GM23338 (cell line): ENCODE results near the gene GRID2. TPM values are rescaled to one million over a fixed set of nuclear protein-coding genes. Genes with fewer than 3 reads are reported as not detected.

ENCODE experiments used
- ATAC-seq: fragments of 200-7000 bp; cut with Tn5 transposase; 3 replicates; pipeline ENCODE4 v1.9.1; 2020
- DNase-seq: peaks from one replicate; pipeline ENCODE4 v3.0.0-alpha.2; 2015; ENCODE audit warnings: low spot score
- H2AFZ ChIP-seq: fragments of 200-600 bp; sonication (generic); 2 replicates; pipeline ENCODE4 v1.8.0; 2016; ENCODE audit warnings: antibody characterized with exemption, mild to moderate bottlenecking, moderate library complexity
- H3F3A ChIP-seq: fragments of 200-600 bp; sonication (generic); replicated peaks from 2 replicates; pipeline ENCODE4 v1.8.0; 2017; ENCODE audit warnings: antibody characterized with exemption, mixed run types, low read depth
- H3K27ac ChIP-seq: fragments of 200-600 bp; sonication (generic); 2 replicates; pipeline ENCODE4 v1.6.1; 2016; ENCODE audit warnings: low read depth
- H3K27me3 ChIP-seq: fragments of 200-600 bp; sonication (generic); 2 replicates; pipeline ENCODE4 v1.8.0; 2016; ENCODE audit warnings: mild to moderate bottlenecking, mixed run types, moderate library complexity; ENCODE audit not compliant: insufficient read depth
- H3K36me3 ChIP-seq: fragments of 200-600 bp; sonication (generic); 2 replicates; pipeline ENCODE4 v1.8.0; 2016; ENCODE audit warnings: mild to moderate bottlenecking; ENCODE audit not compliant: insufficient read depth
- H3K4me1 ChIP-seq: fragments of 200-600 bp; sonication (generic); 2 replicates; pipeline ENCODE4 v1.8.0; 2016; ENCODE audit warnings: mild to moderate bottlenecking, moderate library complexity; ENCODE audit not compliant: insufficient read depth
- H3K4me2 ChIP-seq: fragments of 200-600 bp; sonication (generic); 2 replicates; pipeline ENCODE4 v1.7.1; 2017; ENCODE audit warnings: mixed run types
- H3K4me3 ChIP-seq: fragments of 200-600 bp; sonication (generic); 2 replicates; pipeline ENCODE4 v1.6.1; 2016; ENCODE audit warnings: mixed run types
- H3K79me2 ChIP-seq: fragments of 200-600 bp; sonication (generic); replicated peaks from 2 replicates; pipeline ENCODE4 v1.8.0; 2017; ENCODE audit warnings: mild to moderate bottlenecking; ENCODE audit not compliant: insufficient read depth
- H3K9me2 ChIP-seq: fragments of 200-600 bp; sonication (generic); 2 replicates; pipeline ENCODE4 v1.8.0; 2017; ENCODE audit not compliant: insufficient read depth
- H4K20me1 ChIP-seq: fragments of 200-600 bp; sonication (generic); replicated peaks from 2 replicates; pipeline ENCODE4 v1.8.0; 2017; ENCODE audit warnings: mild to moderate bottlenecking; ENCODE audit not compliant: insufficient read depth
- H3K27ac Mint-ChIP-seq: 2 replicates; pipeline ENCODE4 v1.8.0; 2020; ENCODE audit warnings: inconsistent platforms, mild to moderate bottlenecking, moderate library complexity, mixed read lengths
- H3K27me3 Mint-ChIP-seq: 3 replicates; pipeline ENCODE4 v1.8.0; 2022; ENCODE audit warnings: low read depth, mild to moderate bottlenecking, moderate library complexity, mixed read lengths, inconsistent platforms; ENCODE audit not compliant: insufficient read depth, poor library complexity
- H3K36me3 Mint-ChIP-seq: 3 replicates; pipeline ENCODE4 v1.8.0; 2021; ENCODE audit warnings: low read depth, mild to moderate bottlenecking, inconsistent platforms, moderate library complexity, mixed read lengths
- H3K4me1 Mint-ChIP-seq: 3 replicates; pipeline ENCODE4 v1.8.0; 2020; ENCODE audit warnings: mild to moderate bottlenecking, inconsistent platforms, mixed read lengths
- H3K4me3 Mint-ChIP-seq: 3 replicates; pipeline ENCODE4 v1.8.0; 2021; ENCODE audit warnings: moderate library complexity, mild to moderate bottlenecking, inconsistent platforms, mixed read lengths
- H3K9me3 Mint-ChIP-seq: 3 replicates; pipeline ENCODE4 v1.8.0; 2020; ENCODE audit warnings: moderate library complexity, mild to moderate bottlenecking, inconsistent platforms, mixed read lengths
- CREB1 ChIP-seq: fragments of 250-450 bp; sonication (Bioruptor Pico); IDR thresholded peaks from 2 replicates; pipeline ENCODE4 v1.5.0; 2020; ENCODE audit warnings: low read depth, mild to moderate bottlenecking, moderate library complexity
- CTCF ChIP-seq, 2 experiments: fragments of 200-600 bp in 1 of 2; sonication (generic) in 1 of 2; conservative IDR thresholded peaks; 2 replicates each; pipeline versions ENCODE4 v1.5.1 to v1.6.1; 2016 to 2017; ENCODE audit warnings: antibody characterized with exemption in 2 of 2, low read depth in 2 of 2, mild to moderate bottlenecking in 2 of 2, moderate library complexity in 1 of 2
- ETS1 ChIP-seq: IDR thresholded peaks from 2 replicates; pipeline ENCODE4 v1.6.1; 2016; ENCODE audit warnings: antibody characterized with exemption
- EZH2 ChIP-seq: fragments of 200-600 bp; sonication (generic); IDR thresholded peaks from one replicate; pipeline ENCODE4 v1.8.0; 2017; ENCODE audit warnings: antibody characterized with exemption, mild to moderate bottlenecking, low read depth; ENCODE audit not compliant: unreplicated experiment
- EZH2phosphoT487 ChIP-seq: fragments of 200-600 bp; sonication (generic); IDR thresholded peaks from one replicate; pipeline ENCODE4 v1.8.1; 2018; ENCODE audit warnings: antibody characterized with exemption; ENCODE audit not compliant: unreplicated experiment
- JUNB ChIP-seq: IDR thresholded peaks from one replicate; pipeline ENCODE4 v1.6.1; 2016; ENCODE audit warnings: antibody characterized with exemption; ENCODE audit not compliant: unreplicated experiment
- NANOG ChIP-seq: IDR thresholded peaks from 2 replicates; pipeline ENCODE4 v1.6.1; 2016; ENCODE audit warnings: antibody characterized with exemption, borderline replicate concordance
- POLR2AphosphoS5 ChIP-seq: IDR thresholded peaks from 2 replicates; pipeline ENCODE4 v1.6.1; 2016; ENCODE audit warnings: antibody characterized with exemption, low read depth
- REST ChIP-seq: IDR thresholded peaks from one replicate; pipeline ENCODE4 v1.6.1; 2018; ENCODE audit warnings: antibody characterized with exemption; ENCODE audit not compliant: unreplicated experiment
- STAT1 ChIP-seq: IDR thresholded peaks from one replicate; pipeline ENCODE4 v1.6.1; 2016; ENCODE audit warnings: antibody characterized with exemption; ENCODE audit not compliant: unreplicated experiment
- ZNF114 ChIP-seq: fragments of 250-450 bp; sonication (Bioruptor Pico); IDR thresholded peaks from 2 replicates; pipeline ENCODE4 v1.5.0; 2020; ENCODE audit warnings: mild to moderate bottlenecking, moderate library complexity
- ZNF331 ChIP-seq: fragments of 250-450 bp; sonication (Bioruptor Pico); IDR thresholded peaks from 2 replicates; pipeline ENCODE4 v1.5.0; 2020; ENCODE audit warnings: low read depth, mild to moderate bottlenecking, moderate library complexity
- polyA plus RNA-seq: library from polyadenylated mRNA; unstranded; fragments of >200 nt; fragmentation: Nextera tagmentation; extraction: Ambion mirVana; gene quantifications from 2 replicates; pipeline ENCODE4 v1.2.1, GENCODE V29; 2016
- total RNA-seq: library from RNA; depleted of rRNA; stranded (reverse); fragments of >200 nt; shearing (Covaris generic); gene quantifications from 2 replicates; pipeline ENCODE4 v1.2.3, GENCODE V29; 2014
- TF ChIP-seq, protein P1 (sequence below): fragments of 250-450 bp; sonication (Bioruptor Pico); IDR thresholded peaks from 2 replicates; pipeline ENCODE4 v1.5.0; 2020; ENCODE audit warnings: mild to moderate bottlenecking, moderate library complexity

GRID2 gene
- total and polyA plus RNA-seq, 2 experiments from 2014 or later, result 19.9 to 65.4 TPM

DNA sequence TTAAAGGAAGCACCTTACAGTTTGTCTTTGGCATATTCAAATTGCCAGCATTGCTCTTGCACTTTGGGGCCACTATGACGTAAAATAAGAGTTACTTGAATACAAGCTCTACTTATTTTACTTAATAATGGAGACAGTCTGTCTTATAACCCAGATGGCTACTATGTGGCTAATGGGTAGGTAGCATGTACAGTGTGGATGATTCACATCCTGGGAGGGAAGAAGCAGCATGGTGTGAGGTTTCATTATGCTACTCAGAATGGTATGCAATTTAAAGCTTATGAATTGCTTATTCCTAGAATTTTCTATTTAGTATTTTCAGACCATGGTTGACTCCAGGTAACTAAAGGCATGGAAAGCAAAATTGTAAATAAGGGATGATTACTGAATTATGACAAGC is 763.0 kb downstream of the GRID2 start:
- no peak for ATAC-seq

More for the DNA sequence above, 763.0 kb downstream of the GRID2 start:
- H3K4me2 ChIP-seq, result no peak overlapping the region
- no peaks in the 10 kb centered on the region for H3K36me3 ChIP-seq
- H3F3A ChIP-seq, result no peaks in the 10 kb centered on the region
- peaks cover 3% of the 10 kb centered on the region; the same call in 1 of the 2 replicates for H3K4me1 ChIP-seq
- H3K27ac ChIP-seq, result no peak overlapping the region
- DNase-seq, result no peak
- peaks cover 34% of the 10 kb centered on the region for H3K4me1 Mint-ChIP-seq
- no peaks in the 10 kb centered on the region for H3K9me2 ChIP-seq
- no peaks in the 10 kb centered on the region for H3K27me3 Mint-ChIP-seq
- no peak overlapping the region for H3K4me3 Mint-ChIP-seq
- H3K36me3 Mint-ChIP-seq, result no peaks in the 10 kb centered on the region
- H3K9me3 Mint-ChIP-seq, result no peaks in the 10 kb centered on the region
- no peaks in the 10 kb centered on the region for H3K27me3 ChIP-seq
- H3K4me3 ChIP-seq, result no peak overlapping the region
- H3K79me2 ChIP-seq, result no peaks in the 10 kb centered on the region
- H2AFZ ChIP-seq, result no peak overlapping the region
- no peak overlapping the region for H3K27ac Mint-ChIP-seq
- H4K20me1 ChIP-seq, result no peaks in the 10 kb centered on the region
- TF ChIP-seq ZNF114 (CRISPR knock-in tag) (no peak), ZNF331 (no peak), ETS1 (no peak), REST (no peak), POLR2AphosphoS5 (no peak), EZH2phosphoT487 (no peak), CTCF (conservative IDR thresholded peaks at IDR 0.05; ENCODE audit: low read depth in 2 of 2) (no peak), NANOG (no peak), JUNB (no peak), CREB1 (CRISPR knock-in tag) (no peak), STAT1 (no peak), EZH2 (no peak)
- TF ChIP-seq, protein P1, sequence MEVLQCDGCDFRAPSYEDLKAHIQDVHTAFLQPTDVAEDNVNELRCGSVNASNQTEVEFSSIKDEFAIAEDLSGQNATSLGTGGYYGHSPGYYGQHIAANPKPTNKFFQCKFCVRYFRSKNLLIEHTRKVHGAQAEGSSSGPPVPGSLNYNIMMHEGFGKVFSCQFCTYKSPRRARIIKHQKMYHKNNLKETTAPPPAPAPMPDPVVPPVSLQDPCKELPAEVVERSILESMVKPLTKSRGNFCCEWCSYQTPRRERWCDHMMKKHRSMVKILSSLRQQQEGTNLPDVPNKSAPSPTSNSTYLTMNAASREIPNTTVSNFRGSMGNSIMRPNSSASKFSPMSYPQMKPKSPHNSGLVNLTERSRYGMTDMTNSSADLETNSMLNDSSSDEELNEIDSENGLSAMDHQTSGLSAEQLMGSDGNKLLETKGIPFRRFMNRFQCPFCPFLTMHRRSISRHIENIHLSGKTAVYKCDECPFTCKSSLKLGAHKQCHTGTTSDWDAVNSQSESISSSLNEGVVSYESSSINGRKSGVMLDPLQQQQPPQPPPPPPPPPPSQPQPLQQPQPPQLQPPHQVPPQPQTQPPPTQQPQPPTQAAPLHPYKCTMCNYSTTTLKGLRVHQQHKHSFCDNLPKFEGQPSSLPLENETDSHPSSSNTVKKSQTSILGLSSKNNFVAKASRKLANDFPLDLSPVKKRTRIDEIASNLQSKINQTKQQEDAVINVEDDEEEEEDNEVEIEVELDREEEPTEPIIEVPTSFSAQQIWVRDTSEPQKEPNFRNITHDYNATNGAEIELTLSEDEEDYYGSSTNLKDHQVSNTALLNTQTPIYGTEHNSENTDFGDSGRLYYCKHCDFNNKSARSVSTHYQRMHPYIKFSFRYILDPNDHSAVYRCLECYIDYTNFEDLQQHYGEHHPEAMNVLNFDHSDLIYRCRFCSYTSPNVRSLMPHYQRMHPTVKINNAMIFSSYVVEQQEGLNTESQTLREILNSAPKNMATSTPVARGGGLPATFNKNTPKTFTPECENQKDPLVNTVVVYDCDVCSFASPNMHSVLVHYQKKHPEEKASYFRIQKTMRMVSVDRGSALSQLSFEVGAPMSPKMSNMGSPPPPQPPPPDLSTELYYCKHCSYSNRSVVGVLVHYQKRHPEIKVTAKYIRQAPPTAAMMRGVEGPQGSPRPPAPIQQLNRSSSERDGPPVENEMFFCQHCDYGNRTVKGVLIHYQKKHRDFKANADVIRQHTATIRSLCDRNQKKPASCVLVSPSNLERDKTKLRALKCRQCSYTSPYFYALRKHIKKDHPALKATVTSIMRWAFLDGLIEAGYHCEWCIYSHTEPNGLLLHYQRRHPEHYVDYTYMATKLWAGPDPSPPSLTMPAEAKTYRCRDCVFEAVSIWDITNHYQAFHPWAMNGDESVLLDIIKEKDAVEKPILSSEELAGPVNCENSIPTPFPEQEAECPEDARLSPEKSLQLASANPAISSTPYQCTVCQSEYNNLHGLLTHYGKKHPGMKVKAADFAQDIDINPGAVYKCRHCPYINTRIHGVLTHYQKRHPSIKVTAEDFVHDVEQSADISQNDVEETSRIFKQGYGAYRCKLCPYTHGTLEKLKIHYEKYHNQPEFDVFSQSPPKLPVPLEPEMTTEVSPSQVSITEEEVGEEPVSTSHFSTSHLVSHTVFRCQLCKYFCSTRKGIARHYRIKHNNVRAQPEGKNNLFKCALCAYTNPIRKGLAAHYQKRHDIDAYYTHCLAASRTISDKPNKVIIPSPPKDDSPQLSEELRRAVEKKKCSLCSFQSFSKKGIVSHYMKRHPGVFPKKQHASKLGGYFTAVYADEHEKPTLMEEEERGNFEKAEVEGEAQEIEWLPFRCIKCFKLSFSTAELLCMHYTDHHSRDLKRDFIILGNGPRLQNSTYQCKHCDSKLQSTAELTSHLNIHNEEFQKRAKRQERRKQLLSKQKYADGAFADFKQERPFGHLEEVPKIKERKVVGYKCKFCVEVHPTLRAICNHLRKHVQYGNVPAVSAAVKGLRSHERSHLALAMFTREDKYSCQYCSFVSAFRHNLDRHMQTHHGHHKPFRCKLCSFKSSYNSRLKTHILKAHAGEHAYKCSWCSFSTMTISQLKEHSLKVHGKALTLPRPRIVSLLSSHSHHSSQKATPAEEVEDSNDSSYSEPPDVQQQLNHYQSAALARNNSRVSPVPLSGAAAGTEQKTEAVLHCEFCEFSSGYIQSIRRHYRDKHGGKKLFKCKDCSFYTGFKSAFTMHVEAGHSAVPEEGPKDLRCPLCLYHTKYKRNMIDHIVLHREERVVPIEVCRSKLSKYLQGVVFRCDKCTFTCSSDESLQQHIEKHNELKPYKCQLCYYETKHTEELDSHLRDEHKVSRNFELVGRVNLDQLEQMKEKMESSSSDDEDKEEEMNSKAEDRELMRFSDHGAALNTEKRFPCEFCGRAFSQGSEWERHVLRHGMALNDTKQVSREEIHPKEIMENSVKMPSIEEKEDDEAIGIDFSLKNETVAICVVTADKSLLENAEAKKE (CRISPR knock-in tag), result no peak
